Activated CD8-positive, alpha-beta memory T cell treated with anti-CD3 and anti-CD28 coated beads, Interleukin-2, amount 50 U/mL, for 1 hour (primary cell): Measurements from ENCODE around the gene FOXP2.
"Not testable (repeated sequence)": the region's sequence is repeated elsewhere in the genome, so short reads cannot be mapped to it uniquely, and the experiment has no call there.

Source experiments
- DNase-seq: peaks from one replicate; pipeline ENCODE4 v3.0.0-alpha.2; 2020; ENCODE audit errors: extremely low read depth

Gene FOXP2

DNA sequence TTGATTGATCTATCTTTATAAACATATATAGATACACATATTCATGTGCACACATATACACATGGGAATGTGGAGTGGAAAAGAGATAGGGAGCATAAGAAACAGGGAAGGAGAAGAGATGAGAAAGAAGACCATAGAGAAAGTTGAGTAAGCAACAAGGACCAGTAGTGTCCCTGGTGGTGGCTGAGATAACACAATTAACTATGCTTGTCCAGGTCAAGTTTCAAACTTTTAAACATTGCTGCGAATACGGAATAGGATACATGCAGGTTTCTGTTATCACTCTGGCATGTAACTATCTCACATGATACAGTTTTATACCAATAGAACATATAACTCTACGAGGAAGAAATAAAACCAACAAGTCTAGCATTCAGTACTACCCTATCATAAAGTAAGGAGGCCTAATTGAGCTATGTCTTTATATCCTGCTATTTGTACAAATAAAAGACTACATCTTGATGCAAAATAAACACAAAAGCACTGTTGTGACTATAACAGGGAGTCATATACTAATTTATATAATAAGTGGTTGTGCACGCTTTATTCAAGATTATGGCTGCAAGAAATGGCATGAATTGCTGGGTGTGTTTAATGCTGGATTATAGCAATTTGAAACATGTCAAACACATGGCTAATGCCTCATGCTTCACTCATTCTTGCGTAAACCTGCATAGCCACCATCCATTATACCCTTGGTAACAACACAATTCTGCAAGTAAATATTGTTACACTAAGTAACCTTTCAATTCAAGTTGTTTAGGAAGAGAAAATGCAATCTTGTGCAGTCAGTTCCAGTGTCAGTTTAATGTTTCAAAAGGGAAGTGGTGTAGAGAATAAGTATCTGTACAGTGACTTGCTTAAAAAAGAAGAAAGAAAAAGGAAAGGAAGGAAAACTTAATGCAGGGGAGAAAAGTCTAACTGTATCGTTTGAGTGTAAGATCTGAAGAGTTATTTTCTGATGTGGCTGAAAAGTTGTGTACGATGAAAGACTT, 8.2 kb downstream of the FOXP2 start:
- DNase-seq = no peak

DNA sequence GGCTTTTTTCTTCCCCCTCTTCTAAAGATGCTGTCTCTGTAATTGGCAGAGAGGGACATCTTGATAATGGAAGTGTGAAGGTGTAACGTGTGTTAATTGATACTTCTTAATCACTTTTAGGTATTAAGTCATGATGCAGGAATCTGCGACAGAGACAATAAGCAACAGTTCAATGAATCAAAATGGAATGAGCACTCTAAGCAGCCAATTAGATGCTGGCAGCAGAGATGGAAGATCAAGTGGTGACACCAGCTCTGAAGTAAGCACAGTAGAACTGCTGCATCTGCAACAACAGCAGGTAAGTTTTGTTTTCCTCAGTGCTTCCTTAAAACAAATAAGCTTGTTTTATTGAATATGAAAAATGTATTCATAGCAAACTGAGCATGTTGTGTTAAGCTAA, 11.8 kb downstream of the FOXP2 start:
- DNase-seq = no peak

DNA sequence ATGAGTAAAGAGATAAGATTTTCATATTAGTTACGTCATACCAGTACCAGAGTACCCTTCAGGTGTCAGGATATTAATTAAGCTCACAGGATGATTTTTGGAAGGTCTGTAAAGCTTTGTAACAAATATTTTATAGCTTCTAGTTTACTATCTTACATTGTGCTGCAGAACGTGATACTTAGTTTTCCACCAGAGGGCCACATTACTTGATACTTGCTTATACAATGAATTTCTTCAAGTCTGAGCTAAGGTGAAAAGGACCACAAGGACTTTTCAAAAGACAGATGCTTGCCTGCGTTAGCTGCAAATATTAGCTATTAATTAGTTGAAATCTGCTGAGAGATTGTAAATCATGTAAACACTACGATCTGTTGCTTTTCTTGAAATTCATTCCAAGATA, 12.2 kb downstream of the FOXP2 start:
- DNase-seq = no peak

DNA sequence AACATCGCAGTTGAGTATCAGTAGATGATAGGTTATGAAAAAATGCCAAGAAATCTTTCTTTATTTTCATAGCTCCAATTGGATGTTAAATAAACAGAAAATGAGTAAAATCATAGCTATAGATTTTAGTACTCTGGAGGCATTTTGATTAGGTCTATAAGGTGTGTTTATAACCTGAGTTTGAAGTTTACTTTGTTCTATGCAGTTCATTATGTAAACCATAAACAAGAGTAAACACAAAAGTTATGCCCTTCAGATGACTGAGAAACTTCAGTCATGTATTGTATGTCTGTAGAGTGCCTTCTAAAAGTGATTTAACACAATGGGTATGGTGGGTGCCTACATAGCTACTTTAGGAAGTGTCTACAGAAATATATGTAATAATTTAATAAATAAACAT, 13.6 kb downstream of the FOXP2 start:
- no peak for DNase-seq

DNA sequence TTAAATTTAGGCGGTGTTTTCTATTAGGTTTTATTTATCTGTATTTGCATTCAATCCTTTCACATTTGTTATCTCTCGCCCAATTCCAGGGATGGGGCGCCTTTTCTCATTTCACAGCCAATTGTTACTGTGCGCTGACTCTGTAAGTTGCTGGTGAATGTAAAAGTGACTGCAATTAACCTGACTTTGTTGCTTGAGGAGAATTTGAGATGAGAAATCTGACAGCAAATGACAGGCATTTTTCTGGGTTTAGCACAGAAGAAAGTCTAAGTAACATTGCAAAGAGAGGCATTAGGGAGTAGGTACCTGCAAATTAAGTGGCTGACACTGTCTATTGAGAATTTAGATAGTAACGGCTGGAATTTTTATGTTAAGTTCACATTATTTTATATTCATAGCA, 16.6 kb downstream of the FOXP2 start:
- DNase-seq = no peak

DNA sequence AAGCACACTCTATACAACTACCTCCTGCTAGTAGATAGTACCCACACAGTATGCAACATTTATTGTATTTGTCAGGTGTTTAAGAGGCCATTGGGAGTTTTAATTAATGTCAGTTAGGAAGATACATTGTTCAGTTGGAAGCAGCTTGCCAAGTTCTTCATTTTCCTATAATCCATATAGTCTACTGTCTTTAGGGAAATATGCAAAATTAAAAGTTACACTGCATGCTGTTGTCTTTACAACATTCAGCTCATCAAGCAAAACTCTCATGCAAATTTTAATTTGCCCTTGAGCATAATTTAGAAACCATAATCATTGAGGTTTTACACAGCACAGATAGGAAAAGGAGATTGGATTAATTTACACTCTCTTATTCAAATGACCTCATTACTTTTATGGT, 17.4 kb downstream of the FOXP2 start:
- no peak for DNase-seq

DNA sequence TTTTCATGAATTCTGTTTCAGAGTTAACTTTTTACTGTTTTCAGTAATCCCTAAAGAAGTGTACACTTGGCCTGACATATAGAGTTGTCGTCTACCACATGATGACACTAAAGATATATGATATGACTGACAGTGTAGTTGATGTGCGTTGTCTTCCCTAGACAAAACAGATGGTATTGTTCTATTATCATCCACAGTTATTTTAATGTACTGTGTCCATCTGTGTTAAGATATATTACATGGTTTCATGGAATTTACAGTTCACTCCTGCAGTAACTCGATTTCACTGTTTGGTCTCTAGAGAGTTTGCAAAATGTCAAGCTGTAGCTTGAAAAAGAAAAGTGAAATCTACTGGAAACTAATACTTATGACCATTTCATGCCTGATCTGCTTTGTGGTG, 18.1 kb downstream of the FOXP2 start:
- DNase-seq = no peak

DNA sequence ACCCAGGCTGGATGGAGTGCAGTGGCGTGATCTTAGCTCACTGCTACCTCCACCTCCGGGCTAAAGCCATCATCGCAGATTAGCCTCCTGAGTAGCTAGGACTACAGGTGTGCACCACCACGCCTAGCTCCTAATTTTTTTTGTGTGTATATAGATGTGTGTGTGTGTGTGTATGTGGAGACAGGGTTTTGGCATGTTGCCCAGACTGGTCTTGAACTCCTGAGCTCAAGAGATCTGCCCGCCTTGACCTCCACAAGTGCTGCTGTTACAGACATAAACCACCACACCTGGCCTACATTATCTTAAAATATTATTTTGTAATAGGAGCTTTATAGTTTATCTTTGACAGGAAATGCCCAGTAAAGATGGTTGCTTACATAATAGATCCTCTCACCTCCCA, 25.0 kb downstream of the FOXP2 start:
- no peak for DNase-seq

DNA sequence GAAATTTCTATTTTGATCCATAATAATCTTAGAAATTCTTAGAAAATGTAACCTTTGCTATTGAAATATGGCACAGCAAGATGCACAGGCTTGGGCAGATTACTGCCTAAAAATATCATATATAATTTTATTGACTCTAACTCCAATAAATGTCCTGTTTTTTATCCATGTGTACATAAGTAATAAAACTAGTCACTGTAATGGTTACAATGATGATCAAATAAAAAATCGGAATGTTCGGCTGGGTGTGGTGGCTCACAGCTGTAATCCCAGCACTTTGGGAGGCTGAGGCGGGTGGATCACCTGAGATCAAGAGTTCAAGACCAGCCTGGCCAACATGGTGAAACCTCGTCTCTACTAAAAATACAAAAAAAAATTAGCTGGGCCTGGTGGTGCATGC, 26.3 kb downstream of the FOXP2 start:
- DNase-seq = not testable (repeated sequence)

DNA sequence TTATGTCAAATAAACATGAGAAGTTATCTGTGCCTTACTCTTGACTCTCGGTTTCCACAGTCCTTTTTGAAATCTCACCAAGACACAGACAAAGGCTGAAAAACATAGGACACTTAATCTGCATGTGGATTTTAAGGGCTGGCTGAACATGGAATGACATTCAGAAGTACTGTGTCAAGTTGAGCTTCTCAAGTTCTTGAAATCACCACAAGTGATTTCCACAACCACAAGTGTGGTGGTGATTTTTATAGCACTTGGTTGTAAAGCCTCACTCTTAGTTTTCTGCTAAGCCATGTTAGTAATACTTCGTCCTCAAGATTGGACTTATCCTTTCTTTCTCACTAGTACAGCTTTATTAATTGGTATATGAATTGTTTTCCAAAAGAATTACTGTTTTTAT, 29.6 kb downstream of the FOXP2 start:
- no peak for DNase-seq

DNA sequence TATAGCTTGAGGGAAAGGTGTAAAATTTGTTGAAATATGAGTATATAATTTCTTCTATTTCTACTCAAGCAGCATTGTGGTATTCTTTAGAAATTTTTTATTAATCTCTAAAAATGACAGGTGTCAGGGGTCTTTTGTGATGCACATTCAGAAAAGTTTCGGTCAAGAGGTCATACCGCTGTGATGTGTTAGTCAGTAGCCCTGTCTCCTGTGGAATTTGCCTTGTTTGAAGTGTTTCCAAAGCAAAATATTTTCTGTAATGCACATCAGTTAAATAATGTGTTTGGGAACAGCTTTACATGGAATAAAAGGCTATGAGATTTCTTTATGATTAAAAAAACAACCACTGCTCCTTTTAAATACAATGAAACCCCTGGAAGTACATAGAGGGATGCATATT, 35.8 kb downstream of the FOXP2 start:
- no peak for DNase-seq

DNA sequence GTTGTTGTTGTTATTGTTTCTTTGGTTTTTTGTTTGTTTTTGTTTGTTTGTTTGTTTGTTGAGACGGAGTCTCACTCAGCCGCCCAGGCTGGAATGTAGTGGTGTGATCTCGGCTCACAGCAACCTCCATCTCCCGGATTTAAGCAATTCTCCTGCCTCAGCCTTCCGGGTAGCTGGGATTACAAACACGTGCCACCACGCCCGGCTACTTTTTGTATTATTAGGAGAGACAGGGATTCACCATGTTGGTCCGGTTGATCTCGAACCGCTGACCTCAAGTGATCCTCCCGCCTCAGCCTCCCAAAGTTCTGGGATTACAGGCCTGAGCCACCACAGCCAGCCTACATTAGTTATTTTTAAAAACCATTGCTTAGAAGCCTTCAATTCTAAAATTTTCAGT, 45.0 kb downstream of the FOXP2 start:
- DNase-seq = no peak

DNA sequence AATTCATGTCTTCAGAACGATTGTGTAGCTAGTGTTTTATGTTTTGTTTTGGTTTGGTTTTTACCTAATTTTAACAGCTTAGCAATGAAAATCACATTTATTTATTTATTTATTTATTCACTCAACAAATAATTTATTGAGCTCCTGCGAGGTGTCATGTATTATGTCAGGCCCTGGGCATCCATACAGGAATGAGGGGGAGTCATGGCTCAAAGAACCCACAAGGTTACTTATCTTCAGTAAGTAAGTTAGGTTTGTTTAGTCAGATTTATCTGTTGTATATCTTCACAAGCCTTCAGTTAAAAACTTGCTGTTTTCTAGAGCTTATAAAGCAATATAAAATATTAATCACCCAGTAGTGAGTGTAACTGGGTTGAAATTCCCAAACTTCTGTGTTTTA, 45.4 kb downstream of the FOXP2 start:
- no peak for DNase-seq

DNA sequence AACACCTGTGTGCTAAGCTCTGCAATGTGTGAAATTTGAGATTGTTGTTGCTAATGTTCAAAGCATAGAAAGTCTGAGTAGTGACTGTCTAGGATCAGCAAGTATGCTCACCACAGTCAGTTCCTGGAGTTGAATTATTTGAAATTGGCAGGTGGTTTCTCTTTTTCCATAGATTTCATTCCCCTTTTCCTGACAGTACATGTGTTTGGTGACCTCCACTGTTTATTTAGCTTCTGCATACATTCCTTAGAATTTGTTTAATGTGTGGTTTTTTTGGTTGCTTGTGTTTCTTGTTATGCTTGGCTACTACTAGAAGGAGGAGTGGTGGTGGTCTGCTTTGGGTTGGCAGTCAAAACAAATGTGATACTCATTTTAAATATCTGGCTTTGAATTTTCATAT, 52.3 kb downstream of the FOXP2 start:
- no peak for DNase-seq

DNA sequence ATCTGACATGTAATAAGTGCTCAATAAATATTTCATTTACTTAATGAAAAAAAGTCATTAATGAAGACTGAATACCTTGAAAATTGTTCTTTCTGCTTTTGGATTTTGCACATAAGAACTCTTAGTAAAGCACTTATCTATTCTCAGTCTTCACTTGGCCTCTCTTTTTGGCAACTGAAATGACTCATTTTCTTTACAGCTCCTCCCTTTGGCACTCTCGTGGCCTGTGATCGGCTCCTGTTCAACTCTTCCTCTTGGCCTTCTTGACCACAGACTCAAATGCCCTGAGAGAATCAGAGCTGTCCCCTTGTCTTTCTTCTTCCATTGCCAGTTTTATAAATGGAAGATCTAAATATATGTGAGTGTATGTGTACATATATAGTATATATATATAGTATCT, 54.2 kb downstream of the FOXP2 start:
- DNase-seq = no peak

DNA sequence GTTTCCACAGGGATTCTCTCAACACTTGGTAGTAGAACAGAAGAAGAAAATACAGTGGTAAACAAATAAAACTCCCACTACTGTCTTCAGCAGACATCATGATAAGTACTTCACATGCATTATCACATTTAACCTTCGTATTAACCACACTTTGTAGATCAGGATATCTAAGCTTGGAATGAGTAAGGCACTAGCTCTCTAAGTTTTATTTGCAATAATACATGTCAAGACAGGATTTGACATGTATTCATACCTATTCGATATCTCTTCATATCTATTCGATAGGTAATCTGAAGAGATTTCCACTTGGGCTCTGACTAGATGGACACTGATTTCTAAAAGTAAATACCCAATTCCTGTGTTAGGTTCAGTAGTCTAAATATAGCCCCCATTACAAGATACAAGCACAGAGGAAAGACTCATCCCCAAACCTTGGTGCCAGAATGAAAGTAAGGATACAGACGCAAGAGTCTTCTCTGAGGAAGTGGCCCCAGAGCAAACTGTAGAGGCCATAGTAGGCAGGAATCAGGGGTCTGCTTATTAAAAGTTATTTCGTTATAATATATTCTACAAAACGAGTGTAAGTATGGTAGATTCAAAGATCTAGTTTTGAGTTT, 58.4 kb downstream of the FOXP2 start:
- no peak for DNase-seq

DNA sequence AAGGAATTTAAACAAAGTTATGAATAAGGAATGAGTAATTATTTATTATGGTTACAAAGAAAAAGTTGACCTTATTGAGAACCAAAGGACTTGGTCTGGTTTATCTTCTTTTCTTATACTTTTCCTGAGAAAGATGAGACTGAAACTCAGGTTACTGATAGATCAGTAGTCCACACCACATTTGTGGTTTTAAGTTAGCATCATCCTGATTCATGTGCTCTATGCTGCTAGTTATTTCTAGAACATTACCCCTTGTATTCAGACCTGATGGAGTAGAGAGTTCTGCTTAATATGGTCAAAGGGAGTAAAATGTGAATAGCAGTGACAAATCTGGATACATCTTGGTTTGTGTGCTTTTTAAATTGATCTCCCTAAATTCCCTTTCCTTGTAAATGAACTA, 63.8 kb downstream of the FOXP2 start:
- DNase-seq = no peak

DNA sequence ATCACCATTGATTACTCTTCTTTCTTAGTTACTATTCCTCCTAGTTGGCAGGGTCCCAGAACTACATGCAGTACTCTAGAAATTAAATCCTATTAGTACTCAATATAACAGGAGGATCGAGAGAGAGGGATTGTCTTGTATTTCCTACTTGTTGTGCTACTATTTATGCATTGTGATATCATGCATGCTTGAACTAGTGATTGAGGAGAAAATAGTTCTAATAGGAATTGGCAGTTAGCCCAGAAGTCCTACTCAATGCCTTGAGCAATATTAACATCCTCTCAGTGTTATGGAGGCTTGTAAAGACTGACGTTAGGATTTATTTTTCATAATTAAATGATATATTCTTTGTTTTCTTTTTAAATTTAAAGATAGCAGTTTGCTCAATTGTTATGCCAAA, 67.4 kb downstream of the FOXP2 start:
- no peak for DNase-seq

DNA sequence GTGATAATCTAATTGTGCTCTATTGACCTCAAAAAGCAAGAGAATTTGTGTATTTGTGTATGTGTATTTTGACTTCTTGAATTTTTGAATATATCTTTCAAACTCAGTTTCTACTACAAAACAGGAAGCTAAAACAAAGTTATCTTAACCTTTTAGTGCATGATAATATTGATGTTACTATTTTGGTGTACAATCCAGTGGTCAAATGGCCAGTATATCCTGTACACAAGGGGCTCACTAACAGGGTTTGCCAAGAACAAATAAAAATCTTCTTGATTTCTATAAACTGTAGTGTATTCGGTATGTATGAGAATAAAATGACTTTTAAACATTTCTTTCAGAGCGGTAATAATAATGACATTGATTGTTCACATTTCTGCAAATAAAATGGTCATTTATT, 69.6 kb downstream of the FOXP2 start:
- no peak for DNase-seq

DNA sequence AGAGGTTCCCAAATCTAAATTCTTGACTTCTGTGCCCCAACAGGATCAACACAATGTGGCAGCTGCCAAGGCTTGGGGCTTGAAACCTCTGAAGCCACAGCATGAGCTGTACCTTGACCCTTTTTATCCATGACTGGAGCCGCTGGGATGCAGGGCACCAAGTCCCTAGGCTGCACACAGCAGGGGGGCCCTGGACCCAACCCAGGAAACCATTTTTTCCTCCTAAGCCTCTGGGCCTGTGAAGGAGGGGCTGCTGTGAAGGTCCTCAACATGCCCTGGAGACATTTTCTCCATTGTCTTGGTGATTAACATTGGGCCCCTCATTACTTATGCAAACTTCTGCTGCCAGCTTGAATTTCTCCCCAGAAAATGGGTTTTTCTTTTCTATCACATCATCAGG, 72.6 kb downstream of the FOXP2 start:
- no peak for DNase-seq

DNA sequence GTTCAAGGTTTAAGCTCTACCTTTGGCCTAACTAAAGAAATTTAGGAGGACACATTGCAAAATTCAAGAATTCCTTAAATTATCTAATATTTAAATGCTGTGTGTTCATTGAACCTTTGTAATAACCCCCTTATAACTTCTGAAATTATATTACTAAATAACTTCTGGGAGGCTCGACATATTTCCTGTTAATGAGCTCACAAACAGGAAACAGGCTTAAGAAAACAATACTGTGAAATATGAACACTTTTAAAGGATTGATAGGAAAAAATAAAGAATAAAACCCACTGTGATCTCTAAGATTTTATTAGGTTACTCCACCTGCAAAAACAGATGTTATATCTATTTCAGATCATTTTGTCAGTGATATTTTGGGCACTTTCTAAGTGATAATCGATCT, 74.1 kb downstream of the FOXP2 start:
- DNase-seq = no peak

DNA sequence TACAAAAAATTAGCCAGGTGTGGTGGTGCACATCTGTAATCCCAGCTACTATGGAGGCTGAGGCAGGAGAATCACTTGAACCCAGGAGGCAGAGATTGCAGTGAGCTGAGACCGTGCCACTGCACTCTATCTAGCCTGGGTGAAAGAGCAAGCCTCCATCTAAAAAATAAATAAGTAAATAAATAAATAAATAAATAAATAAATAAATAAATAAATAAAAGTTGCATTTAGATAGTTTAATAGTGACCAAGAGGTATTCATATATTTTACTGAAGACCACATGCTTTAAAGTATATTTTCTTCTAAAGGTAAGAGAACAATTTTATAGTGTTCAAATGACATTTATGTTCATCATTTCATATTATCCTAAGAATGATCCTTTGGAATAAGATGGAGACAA, 82.9 kb downstream of the FOXP2 start:
- not testable (repeated sequence) for DNase-seq

DNA sequence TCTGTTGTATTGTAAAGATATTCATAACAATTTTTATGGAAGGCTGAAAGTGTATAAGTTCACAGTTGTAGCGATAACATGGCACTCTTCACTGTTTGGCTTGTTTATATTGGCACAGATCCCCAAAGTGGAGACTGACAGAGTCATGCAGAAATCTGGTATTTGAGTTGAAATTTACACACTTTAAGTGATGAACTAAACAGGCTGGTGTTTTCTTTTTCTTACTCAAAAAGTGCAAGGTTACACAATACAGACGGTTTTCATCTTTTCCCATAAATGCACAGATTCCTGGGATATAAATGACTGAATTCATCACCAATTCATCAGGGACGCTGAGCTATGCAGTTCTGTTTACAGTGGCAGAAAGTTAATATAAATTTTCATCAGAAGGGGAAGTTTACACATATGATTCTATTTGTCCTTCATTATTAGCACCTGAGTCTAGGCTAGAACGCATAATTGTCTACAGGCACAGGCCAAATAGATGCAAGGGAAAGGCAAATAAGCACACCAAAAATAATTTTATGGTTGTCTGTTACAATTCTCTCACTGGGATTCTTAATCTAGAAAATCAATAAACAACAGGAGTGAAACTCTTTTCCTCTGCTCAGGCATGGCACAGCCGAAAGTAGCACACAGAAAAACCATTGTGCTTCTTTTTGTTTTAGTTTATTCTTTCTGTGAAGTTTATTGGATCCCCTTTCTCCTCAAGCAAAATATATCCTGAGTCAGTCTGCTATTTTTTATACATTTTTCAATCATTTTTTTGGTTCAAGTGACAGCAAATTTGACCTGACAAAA, 88.0 kb downstream of the FOXP2 start:
- no peak for DNase-seq
